Esophagus muscularis mucosa (tissue), 4 donors: ENCODE results near the gene TEAD4.

Experiments
- EP300 ChIP-seq: sonication (generic); formaldehyde crosslinking; IDR thresholded peaks from one replicate; pipeline ENCODE4 v1.6.1; 2017; ENCODE audit warnings: antibody characterized with exemption
- POLR2A ChIP-seq: fragments of 450-650 bp; IDR thresholded peaks from one replicate; pipeline ENCODE4 v1.6.1; 2017; ENCODE audit warnings: antibody characterized with exemption, moderate library complexity, mild to moderate bottlenecking, low read depth
- POLR2AphosphoS5 ChIP-seq, 2 donors: sonication (generic); formaldehyde crosslinking; IDR thresholded peaks; one replicate each; pipeline ENCODE4 v1.6.1; 2017; ENCODE audit warnings: antibody characterized with exemption in 2 of 2
- TF ChIP-seq, protein P1 (sequence below), 3 experiments: fragments of 200-600 bp in 2 of 3; fragments of 450-650 bp in 1 of 3; sonication (generic) in 2 of 3; IDR thresholded peaks; one replicate each; pipeline ENCODE4 v1.5.1; 2017 to 2019; ENCODE audit warnings: antibody characterized with exemption in 3 of 3, mild to moderate bottlenecking in 2 of 3, moderate library complexity in 1 of 3

GRCh38 chr12:2961705-2962104 is 2.5 kb downstream of the TEAD4 start:
- TF ChIP-seq, protein P1, sequence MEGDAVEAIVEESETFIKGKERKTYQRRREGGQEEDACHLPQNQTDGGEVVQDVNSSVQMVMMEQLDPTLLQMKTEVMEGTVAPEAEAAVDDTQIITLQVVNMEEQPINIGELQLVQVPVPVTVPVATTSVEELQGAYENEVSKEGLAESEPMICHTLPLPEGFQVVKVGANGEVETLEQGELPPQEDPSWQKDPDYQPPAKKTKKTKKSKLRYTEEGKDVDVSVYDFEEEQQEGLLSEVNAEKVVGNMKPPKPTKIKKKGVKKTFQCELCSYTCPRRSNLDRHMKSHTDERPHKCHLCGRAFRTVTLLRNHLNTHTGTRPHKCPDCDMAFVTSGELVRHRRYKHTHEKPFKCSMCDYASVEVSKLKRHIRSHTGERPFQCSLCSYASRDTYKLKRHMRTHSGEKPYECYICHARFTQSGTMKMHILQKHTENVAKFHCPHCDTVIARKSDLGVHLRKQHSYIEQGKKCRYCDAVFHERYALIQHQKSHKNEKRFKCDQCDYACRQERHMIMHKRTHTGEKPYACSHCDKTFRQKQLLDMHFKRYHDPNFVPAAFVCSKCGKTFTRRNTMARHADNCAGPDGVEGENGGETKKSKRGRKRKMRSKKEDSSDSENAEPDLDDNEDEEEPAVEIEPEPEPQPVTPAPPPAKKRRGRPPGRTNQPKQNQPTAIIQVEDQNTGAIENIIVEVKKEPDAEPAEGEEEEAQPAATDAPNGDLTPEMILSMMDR (IDR thresholded peaks at IDR 0.05): no peak
- TF ChIP-seq EP300: no peak
- no peak for TF ChIP-seq POLR2AphosphoS5 (IDR thresholded peaks at IDR 0.05)
- TF ChIP-seq POLR2A: no peak
